Adipose tissue (tissue), 3 donors: ENCODE measurements around the gene KCNN2. TPM values are rescaled to one million over a fixed set of nuclear protein-coding genes. Genes with fewer than 3 reads are reported as not detected.
"Not testable (repeated sequence)": the region's sequence is repeated elsewhere in the genome, so short reads cannot be mapped to it uniquely, and the experiment has no call there.

Experiments
- H3K27ac ChIP-seq: one replicate; pipeline ENCODE4 v1.5.1; 2013; ENCODE audit warnings: low read depth, low read length
- WGBS, 3 donors: extraction: QIAGEN DNeasy Blood & Tissue Kit; methylation state at CpG; one replicate each; pipeline ENCODE4 v1.1.7; 2013; 5-methylcytosine and 5-hydroxymethylcytosine counted together
- polyA plus RNA-seq, 3 donors: library from polyadenylated mRNA; stranded (reverse); fragments of 200-250 nt; gene quantifications; one replicate each; pipeline ENCODE4 v1.2.3, GENCODE V29; 2013
- donor health status: healthy with polysubstance abuse.
- donor health status: Bipolar disorder and iron deficiency.
- donor health status: healthy.

The KCNN2 gene
- polyA plus RNA-seq, 3 donors = 0.18 to 2.8 (median 0.45) TPM

DNA sequence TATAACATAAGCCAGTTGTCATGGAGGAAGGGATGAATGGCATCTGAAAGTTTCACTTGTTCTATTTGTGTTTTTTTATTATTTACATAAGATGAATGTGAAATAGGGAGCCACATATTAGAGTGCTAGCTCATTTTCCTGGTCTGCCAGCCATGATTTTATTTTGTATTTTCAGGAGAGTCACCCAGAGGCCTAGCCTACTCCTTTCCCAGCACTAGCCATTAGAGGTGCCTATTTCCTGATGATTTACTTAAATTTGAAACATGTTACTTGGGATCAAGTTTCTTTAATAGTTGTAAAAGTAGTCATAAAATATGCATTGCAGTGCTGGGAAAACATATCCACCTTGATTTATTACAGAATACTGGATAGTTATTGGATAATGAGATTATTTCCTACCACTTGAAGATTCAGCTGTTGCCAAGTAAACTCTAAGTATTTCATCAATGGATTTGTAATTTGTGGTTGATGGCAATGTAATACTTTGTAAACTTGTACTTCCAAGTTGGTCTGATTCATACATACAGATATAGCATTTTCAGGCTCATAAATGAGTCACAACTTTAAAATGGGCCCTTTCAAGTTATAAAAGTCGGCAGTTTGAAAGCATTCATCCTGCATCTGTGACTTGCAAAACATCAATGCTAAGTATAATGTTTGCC is 50.8 kb downstream of the KCNN2 start:
- no peak overlapping the region for H3K27ac ChIP-seq
- WGBS, 3 donors = 48 to 75% (median 64%) methylated on average over 1 of the region's 1 CpG

GRCh38 chr5:114415760-114416159 is 53.9 kb downstream of the KCNN2 start:
- H3K27ac ChIP-seq = no peak overlapping the region
- 87 to 94% (median 89%) methylated on average over 1 of the region's 1 CpG for WGBS, 3 donors

DNA sequence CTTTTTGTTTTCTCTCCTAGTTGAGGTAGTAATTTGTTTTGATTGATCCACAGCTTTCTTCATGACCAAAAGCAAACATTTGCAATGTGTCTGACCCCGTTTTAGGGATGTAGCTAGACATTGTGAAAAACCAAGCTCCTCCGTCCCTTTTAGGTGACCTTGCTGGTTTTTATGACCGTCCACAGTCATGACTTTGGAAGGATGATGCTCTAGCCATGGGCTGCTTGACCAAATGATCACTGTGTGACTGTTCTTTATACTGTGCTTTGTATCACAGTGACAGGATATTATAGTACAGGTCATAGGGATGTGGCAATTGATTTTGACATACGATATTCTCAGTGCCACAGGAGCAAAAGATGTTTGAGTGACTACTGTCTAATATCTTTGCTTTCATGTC is 54.4 kb downstream of the KCNN2 start:
- 75 to 88% (median 83%) methylated on average over 4 of the region's 4 CpGs for WGBS, 3 donors
- no peak overlapping the region for H3K27ac ChIP-seq

DNA sequence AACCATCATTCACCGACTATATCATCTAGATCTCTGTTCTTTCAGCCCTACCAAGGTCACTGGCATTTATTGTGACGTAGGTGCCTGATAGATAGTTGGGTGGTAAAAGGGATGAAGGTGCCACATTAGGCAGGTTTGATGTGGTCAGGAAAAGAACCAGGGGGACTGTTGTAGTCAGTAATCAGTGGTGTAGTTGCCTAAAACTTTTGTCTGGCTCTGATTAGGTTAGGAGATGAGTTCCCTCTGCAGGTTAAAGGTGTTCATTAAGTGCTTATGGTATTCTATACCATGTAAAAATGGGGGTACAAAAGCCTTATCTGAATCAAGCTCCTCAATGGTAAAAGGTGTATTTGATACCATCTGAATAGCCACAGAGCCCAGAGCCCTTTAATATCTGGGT is 55.6 kb downstream of the KCNN2 start:
- WGBS, 3 donors = 71 to 86% (median 77%) methylated on average over 2 of the region's 2 CpGs
- no peak overlapping the region for H3K27ac ChIP-seq

DNA sequence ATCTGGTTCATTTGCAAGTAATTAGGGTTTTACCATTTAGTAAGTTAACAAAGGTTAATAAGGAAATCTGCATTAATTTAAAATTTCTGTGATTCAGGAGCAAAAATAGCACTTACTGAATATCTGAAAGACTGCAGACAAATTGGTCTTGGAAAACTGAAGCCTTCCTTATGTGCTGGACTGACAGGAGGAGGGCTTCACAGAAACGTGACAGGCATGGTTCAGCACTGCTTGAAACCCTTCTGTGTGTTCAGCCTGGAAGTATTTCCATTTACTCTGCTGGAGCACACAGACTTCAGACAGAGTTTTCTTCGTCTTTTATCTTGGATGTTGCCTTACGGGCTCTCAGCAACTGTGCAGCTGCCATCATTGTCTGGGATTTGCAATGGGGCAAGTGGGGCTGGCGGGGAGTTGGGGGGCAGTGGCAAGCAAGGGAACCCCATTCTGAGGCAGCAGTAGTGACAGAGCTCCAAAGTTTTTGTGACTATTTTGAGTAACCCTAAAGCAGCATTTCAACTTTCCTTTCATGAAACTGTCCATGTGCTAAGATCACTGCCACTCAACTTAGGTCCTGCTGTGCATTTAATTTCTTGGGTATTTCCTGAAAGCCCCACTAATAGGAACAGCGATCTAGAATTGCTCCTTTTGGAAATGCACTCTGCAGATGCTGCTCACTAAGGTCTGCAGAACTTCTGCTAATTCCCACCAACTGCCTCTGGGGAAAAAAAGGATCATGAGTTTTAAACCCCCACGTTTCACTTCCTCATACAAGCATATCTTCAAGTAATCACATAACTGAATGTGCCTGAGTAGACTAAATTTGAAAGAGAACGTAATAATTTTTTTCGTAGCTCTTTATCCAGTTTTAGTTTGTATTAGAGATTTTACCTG is 56.6 kb downstream of the KCNN2 start:
- WGBS, 3 donors = 62 to 73% (median 67%) methylated on average over 8 of the region's 8 CpGs

DNA sequence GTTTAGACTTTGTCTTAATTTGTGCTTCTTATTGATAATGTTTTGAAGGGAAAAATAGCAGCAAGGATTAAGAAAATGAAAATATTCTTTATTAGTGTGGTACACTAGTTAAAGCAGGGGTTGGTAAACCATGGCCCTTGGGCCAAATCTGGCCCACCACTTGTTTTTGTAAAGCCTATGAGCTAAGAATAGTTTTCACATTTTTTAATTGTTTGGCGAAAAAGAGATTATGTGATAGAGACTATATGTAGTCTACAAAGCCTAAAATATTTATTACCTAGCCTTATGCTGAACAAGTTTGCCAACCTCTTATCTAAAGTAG is 57.2 kb downstream of the KCNN2 start:
- WGBS, 3 donors = 92 to 97% (median 96%) methylated on average over 1 of the region's 1 CpG
- H3K27ac ChIP-seq = no peak overlapping the region

More for the DNA sequence above, 56.6 kb downstream of the KCNN2 start:
- H3K27ac ChIP-seq = no peak overlapping the region

DNA sequence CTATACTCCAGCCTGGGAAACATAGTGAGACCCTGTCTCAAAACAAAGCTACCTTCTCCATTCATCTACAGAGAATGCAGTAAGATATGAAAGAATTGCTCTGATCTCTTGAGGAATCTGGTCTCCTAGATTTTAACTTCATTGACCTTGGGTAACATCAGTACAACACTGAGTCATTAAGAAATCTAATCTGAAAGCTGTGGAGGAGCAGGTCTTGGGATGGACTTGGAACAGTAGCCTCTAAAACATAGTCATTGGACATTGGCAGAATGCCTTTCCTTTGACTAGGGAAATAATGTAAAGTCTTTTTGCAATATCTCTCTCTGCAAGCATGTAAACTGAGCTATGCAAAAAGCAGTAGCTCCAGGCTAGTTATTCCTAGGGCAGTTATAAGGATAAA is 58.1 kb downstream of the KCNN2 start:
- H3K27ac ChIP-seq = no peak overlapping the region

- H3K27ac ChIP-seq = no peak overlapping the region
- 88 to 98% (median 95%) methylated on average over 1 of the region's 1 CpG for WGBS, 3 donors
Observed at GRCh38 chr5:114427204-114427603, 65.3 kb downstream of the KCNN2 start.

DNA sequence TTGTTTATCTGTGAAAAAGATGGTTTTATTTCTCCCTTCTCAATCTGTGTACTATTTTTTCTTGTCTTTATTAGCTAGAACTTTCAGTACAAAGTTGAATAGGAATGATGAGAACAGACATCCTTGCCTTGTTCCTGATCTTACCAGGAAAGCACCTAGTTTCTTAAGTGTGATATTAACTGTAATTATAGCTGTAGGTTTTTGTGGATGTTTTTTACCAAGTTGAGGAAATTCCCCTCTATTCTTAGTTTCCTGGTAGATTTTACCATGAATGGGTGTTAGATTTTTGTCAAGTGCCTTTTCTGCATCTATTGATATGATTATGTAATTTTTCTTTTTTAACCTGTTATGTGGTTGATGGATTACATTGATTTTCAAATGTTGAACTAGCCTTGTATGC is 68.7 kb downstream of the KCNN2 start:
- H3K27ac ChIP-seq = no peak overlapping the region

DNA sequence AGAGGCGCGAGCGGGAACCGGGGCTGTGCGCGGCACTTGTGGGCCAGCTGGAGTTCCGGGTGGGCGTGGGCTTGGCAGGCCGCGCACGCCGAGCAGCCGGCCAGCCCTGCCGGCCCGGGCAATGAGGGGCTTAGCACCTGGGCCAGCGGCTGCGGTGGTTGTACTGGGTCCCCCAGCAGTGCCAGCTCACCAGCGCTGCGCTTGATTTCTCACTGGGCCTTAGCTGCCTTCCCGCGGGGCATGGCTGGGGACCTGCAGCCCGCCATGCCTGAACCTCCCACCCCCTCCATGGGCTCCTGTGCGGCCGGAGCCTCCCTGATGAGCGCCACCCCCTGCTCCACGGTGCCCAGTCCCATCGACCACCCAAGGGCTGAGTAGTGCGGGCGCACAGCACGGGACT is 70.8 kb downstream of the KCNN2 start:
- 97 to 98% (median 98%) methylated on average over 24 to 30 of the region's 30 CpGs for WGBS, 3 donors
- not testable (repeated sequence) for H3K27ac ChIP-seq

DNA sequence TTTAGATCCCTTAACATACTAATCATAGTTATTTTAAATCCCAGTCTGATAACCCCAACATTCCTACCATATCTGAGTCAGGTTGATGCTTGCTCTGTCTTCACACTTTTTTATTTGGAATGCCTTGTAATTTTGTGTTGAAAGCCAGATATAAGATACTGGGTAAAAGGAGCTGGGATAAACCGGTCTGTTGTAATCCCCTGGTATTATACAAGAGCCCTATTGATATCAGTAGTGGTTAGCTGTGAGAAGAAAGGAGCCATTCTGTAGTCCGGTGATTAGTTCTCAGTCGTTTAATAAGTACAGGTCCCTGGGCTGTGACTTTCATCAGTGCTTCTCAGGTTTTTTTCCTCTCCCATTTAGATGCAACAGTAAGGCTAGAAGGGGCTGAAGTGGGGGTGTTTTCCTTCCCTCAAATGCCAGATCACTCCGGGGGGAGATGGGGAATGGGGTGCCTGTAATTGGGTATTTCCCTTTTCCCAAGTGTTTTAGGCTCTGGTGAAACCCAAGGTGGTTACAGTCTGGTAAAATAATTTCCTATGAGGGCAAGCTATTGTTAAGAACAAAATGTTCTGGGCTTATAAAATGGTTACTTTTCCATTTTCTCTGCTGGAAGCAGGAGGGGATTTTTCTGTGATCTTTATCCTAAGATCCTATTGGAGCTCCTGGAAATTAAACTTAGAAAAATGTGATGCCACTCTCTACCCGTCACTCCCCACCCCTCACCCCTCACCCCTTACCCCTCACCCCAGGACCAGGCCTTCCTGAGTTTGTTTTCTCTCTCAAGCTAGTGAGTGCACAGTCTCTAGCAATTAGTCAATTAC is 72.7 kb downstream of the KCNN2 start:
- H3K27ac ChIP-seq = no peak overlapping the region
- WGBS, 3 donors = 60 to 67% (median 61%) methylated on average over 5 of the region's 5 CpGs

- H3K27ac ChIP-seq = no peak overlapping the region
- WGBS, 3 donors = 76 to 81% (median 78%) methylated on average over 1 of the region's 1 CpG
Observed at GRCh38 chr5:114435220-114435481, 73.3 kb downstream of the KCNN2 start.

DNA sequence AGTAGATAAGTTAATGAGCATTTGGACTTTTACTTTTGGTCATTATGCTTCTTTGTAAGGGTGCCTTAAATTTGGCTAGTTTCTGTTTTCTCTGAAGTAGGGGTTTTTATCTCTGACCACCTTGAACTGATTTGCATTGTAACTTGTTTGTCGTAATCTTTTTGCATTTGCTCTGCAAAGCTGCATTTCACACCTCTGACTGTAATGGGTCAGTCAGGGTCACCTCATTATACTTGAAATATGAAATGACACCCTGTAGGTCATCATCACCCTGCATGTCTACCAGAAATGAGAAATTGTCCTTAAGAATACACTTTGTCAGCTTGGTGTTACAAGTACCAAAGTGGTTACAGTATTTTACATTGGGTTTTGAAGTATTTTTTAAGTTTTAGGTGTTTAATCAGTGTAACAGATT is 74.0 kb downstream of the KCNN2 start:
- H3K27ac ChIP-seq = no peak overlapping the region
- WGBS, 3 donors = 82 to 98% (median 89%) methylated on average over 1 of the region's 1 CpG

GRCh38 chr5:114437936-114438335 is 76.1 kb downstream of the KCNN2 start:
- no peak overlapping the region for H3K27ac ChIP-seq
- 51 to 69% (median 59%) methylated on average over 2 of the region's 2 CpGs for WGBS, 3 donors

DNA sequence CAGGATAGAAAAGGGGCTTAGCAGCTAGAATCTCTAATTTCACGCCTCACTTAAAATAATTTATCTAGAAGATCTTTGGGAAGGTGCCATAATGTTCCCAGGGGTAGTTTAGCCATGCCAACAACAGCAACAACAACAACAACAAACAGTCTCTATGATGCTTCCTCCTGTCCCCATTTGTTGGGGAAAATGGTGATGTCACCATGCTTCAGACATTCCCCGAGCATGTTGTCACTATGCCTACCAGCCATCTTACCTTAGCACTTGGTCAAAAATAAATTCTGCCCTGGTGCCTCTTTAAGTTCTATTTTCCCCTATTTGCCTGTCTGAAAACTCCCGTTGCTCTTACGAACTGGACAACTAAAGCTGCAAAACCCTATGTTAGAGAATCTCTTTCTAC is 76.6 kb downstream of the KCNN2 start:
- 86 to 88% (median 87%) methylated on average over 4 of the region's 4 CpGs for WGBS, 3 donors
- no peak overlapping the region for H3K27ac ChIP-seq

- 61 to 81% (median 73%) methylated on average over 1 of the region's 1 CpG for WGBS, 3 donors
Observed at GRCh38 chr5:114447084-114447773, 85.4 kb downstream of the KCNN2 start.

DNA sequence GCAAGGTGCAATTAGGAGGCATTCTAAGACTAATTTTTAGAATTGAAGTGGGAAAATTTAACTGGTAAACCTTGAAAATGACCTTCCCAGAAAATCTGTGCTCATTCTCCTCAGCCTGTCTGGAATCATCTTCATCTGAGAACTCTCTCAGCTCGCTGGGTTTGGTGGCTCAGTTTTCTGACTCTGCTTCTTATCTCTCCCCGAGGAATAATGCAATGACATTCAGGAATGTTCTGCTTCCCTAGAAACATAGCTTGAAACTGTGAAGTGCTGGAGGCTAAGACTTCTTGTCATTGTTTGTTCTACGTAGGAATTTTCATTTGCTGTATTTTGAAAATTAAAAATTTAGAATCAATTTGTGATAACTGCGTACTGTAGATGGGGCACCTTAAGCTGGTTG is 86.6 kb downstream of the KCNN2 start:
- no peak overlapping the region for H3K27ac ChIP-seq
- WGBS, 3 donors = 50 to 65% (median 53%) methylated on average over 4 of the region's 4 CpGs

More at GRCh38 chr5:114447084-114447773, 85.4 kb downstream of the KCNN2 start:
- no peak overlapping the region for H3K27ac ChIP-seq

- WGBS, 3 donors = 1 to 9% (median 7%) methylated on average over 16 of the region's 16 CpGs
- no peak overlapping the region for H3K27ac ChIP-seq
Observed at GRCh38 chr5:114449860-114450421, 88.1 kb downstream of the KCNN2 start.

DNA sequence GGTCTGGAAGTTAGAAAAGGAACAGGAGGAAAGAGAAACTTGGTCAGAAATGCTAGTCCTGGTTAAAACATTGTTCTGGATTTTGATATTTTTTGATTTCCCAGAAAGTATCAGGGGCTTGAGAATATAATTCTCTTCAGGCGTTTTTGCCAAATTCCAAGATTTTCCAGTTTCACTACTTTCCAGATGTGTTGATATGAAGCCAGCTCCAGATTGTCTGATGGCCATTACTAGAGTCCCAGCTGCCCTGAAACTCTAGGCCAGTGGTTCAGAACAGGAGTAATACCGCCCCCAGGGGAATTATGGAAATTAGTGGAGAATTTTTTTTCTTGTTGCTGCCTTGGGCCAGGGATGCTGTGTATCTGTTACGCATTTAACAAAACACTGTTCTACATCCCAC is 88.6 kb downstream of the KCNN2 start:
- WGBS, 3 donors = 48 to 64% (median 58%) methylated on average over 3 of the region's 3 CpGs
- H3K27ac ChIP-seq = no peak overlapping the region
